Hepatocyte (in vitro differentiated cells): Measurements from ENCODE around the gene MLYCD. TPM values are rescaled to one million over a fixed set of nuclear protein-coding genes. Genes with fewer than 3 reads are reported as not detected.

Experiments
- DNase-seq: peaks from one replicate; pipeline ENCODE4 v3.0.0-alpha.2; 2016; ENCODE audit warnings: low spot score
- H2AFZ ChIP-seq: fragments of 200-600 bp; sonication (generic); 2 replicates; pipeline ENCODE4 v1.6.0; 2016; ENCODE audit warnings: antibody characterized with exemption, mild to moderate bottlenecking
- H3K27ac ChIP-seq: fragments of 200-600 bp; sonication (generic); 2 replicates; pipeline ENCODE4 v1.5.1; 2016; ENCODE audit warnings: mild to moderate bottlenecking
- H3K27me3 ChIP-seq: fragments of 200-600 bp; sonication (generic); 2 replicates; pipeline ENCODE4 v1.6.1; 2016
- H3K36me3 ChIP-seq: fragments of 200-600 bp; sonication (generic); replicated peaks from 2 replicates; pipeline ENCODE4 v1.5.1; 2016; ENCODE audit warnings: low read depth; ENCODE audit not compliant: insufficient read depth
- H3K4me1 ChIP-seq: fragments of 200-600 bp; sonication (generic); 2 replicates; pipeline ENCODE4 v1.5.1; 2016; ENCODE audit warnings: mild to moderate bottlenecking, moderate library complexity; ENCODE audit not compliant: insufficient read depth
- H3K4me2 ChIP-seq: fragments of 200-600 bp; sonication (generic); 2 replicates; pipeline ENCODE4 v1.6.0; 2016
- H3K4me3 ChIP-seq: fragments of 200-600 bp; sonication (generic); 2 replicates; pipeline ENCODE4 v1.5.1; 2016; ENCODE audit warnings: mild to moderate bottlenecking
- H3K79me2 ChIP-seq: fragments of 200-600 bp; sonication (generic); 2 replicates; pipeline ENCODE4 v1.6.0; 2017; ENCODE audit warnings: mild to moderate bottlenecking
- H3K9me2 ChIP-seq: fragments of 200-600 bp; sonication (generic); replicated peaks from 2 replicates; pipeline ENCODE4 v1.6.0; 2017; ENCODE audit warnings: mild to moderate bottlenecking; ENCODE audit not compliant: insufficient read depth
- H3K9me3 ChIP-seq: fragments of 200-600 bp; sonication (generic); 2 replicates; pipeline ENCODE4 v1.5.1; 2016; ENCODE audit warnings: low read depth, mild to moderate bottlenecking
- H4K20me1 ChIP-seq: fragments of 200-600 bp; sonication (generic); 2 replicates; pipeline ENCODE4 v1.6.0; 2016; ENCODE audit warnings: mild to moderate bottlenecking; ENCODE audit not compliant: insufficient read depth, poor library complexity, severe bottlenecking
- CTCF ChIP-seq: fragments of 200-600 bp; sonication (generic); IDR thresholded peaks from 2 replicates; pipeline ENCODE4 v1.5.1; 2016; ENCODE audit warnings: antibody characterized with exemption, mild to moderate bottlenecking; ENCODE audit not compliant: poor library complexity
- EZH2 ChIP-seq: fragments of 200-600 bp; sonication (generic); IDR thresholded peaks from 2 replicates; pipeline ENCODE4 v1.6.1; 2016; ENCODE audit warnings: antibody characterized with exemption, mild to moderate bottlenecking, borderline replicate concordance
- EZH2phosphoT487 ChIP-seq: fragments of 200-600 bp; sonication (generic); IDR thresholded peaks from one replicate; pipeline ENCODE4 v1.6.1; 2018; ENCODE audit warnings: antibody characterized with exemption, mild to moderate bottlenecking, low read depth, moderate library complexity; ENCODE audit not compliant: unreplicated experiment, severe bottlenecking
- WGBS: methylation state at CpG from one replicate; pipeline ENCODE4 v1.1.6; 2016; ENCODE audit warnings: low lambda C conversion rate; ENCODE audit errors: missing lambda C conversion rate; 5-methylcytosine and 5-hydroxymethylcytosine counted together
- polyA plus RNA-seq: library from polyadenylated mRNA; unstranded; fragments of >200 nt; fragmentation: Nextera tagmentation; extraction: Ambion mirVana; gene quantifications from 2 replicates; pipeline ENCODE4 v1.2.1, GENCODE V29; 2016
- total RNA-seq: library from RNA; depleted of rRNA; stranded (reverse); fragments of >200 nt; gene quantifications from 2 replicates; pipeline ENCODE4 v1.2.3, GENCODE V29; 2014

MLYCD gene
- total and polyA plus RNA-seq, 2 experiments from 2014 or later, result 6.3 to 10.1 TPM

- no peaks in the 10 kb centered on the region for H3K36me3 ChIP-seq
- H3K27ac ChIP-seq, result no peak overlapping the region
- WGBS, result 98% methylated on average over 2 of the region's 2 CpGs
- no peaks in the 10 kb centered on the region for H3K27me3 ChIP-seq
- DNase-seq, result no peak
- no peaks in the 10 kb centered on the region for H3K4me1 ChIP-seq
- no peaks in the 10 kb centered on the region for H3K79me2 ChIP-seq
- H3K9me3 ChIP-seq, result no peaks in the 10 kb centered on the region
- H3K4me2 ChIP-seq, result no peak overlapping the region
- no peak overlapping the region for H2AFZ ChIP-seq
- H4K20me1 ChIP-seq, result no peaks in the 10 kb centered on the region
- no peak for TF ChIP-seq EZH2phosphoT487
- H3K9me2 ChIP-seq, result no peaks in the 10 kb centered on the region
- H3K4me3 ChIP-seq, result no peak overlapping the region
Observed at GRCh38 chr16:83937267-83937666, 38.4 kb downstream of the MLYCD start.

GRCh38 chr16:83937922-83938885, 39.3 kb downstream of the MLYCD start:
- TF ChIP-seq EZH2 (no peak), CTCF (no peak), EZH2phosphoT487 (no peak)
- H3K79me2 ChIP-seq, result no peaks in the 10 kb centered on the region
- no peak overlapping the region for H3K4me3 ChIP-seq
- H4K20me1 ChIP-seq, result no peaks in the 10 kb centered on the region
- no peaks in the 10 kb centered on the region for H3K27me3 ChIP-seq
- no peaks in the 10 kb centered on the region for H3K4me1 ChIP-seq
- WGBS, result 82% methylated on average over 18 of the region's 18 CpGs
- H3K9me3 ChIP-seq, result no peaks in the 10 kb centered on the region
- no peaks in the 10 kb centered on the region for H3K9me2 ChIP-seq
- H3K27ac ChIP-seq, result no peak overlapping the region
- no peaks in the 10 kb centered on the region for H3K36me3 ChIP-seq
- no peak for DNase-seq
- no peak overlapping the region for H3K4me2 ChIP-seq
- no peak overlapping the region for H2AFZ ChIP-seq

GRCh38 chr16:83939266-83939855, 40.4 kb downstream of the MLYCD start:
- Histone ChIP-seq H3K27me3 (no peaks in the 10 kb centered on the region), H3K27ac (no peak overlapping the region), H3K9me2 (no peaks in the 10 kb centered on the region), H3K4me1 (no peaks in the 10 kb centered on the region), H3K9me3 (no peaks in the 10 kb centered on the region), H4K20me1 (no peaks in the 10 kb centered on the region), H3K4me2 (no peak overlapping the region), H3K4me3 (no peak overlapping the region), H2AFZ (no peak overlapping the region), H3K36me3 (no peaks in the 10 kb centered on the region), H3K79me2 (no peaks in the 10 kb centered on the region)
- no peak for TF ChIP-seq EZH2phosphoT487
- TF ChIP-seq CTCF, result no peak
- no peak for TF ChIP-seq EZH2
- 85% methylated on average over 12 of the region's 12 CpGs for WGBS
- no peak for DNase-seq

GRCh38 chr16:83940119-83940518, 41.2 kb downstream of the MLYCD start:
- Histone ChIP-seq H3K36me3 (no peaks in the 10 kb centered on the region), H3K4me3 (no peak overlapping the region), H3K27ac (no peak overlapping the region), H3K4me2 (no peak overlapping the region), H4K20me1 (no peaks in the 10 kb centered on the region), H3K79me2 (no peaks in the 10 kb centered on the region), H3K9me3 (no peaks in the 10 kb centered on the region), H3K4me1 (no peaks in the 10 kb centered on the region), H3K27me3 (no peaks in the 10 kb centered on the region), H3K9me2 (no peaks in the 10 kb centered on the region), H2AFZ (no peak overlapping the region)
- TF ChIP-seq CTCF (no peak), EZH2 (no peak), EZH2phosphoT487 (no peak)
- WGBS, result 83% methylated on average over 11 of the region's 12 CpGs
- DNase-seq, result no peak
